ENCODE data around the gene CPS1.

CPS1 gene

GRCh38 chr2:210556329-210556980 lies at the start of gene CPS1:
TSS of gene CPS1 (plus strand) at chr2:210556599. CDS start at chr2:210556734, 135 bp downstream.
- no peak for DNase-seq (ENCODE audit: low read depth in 2 of 2)

- no peak for DNase-seq (ENCODE audit: low read depth in 2 of 2)
Observed at GRCh38 chr2:210515911-210516310, 40.5 kb upstream of the CPS1 start.

DNA sequence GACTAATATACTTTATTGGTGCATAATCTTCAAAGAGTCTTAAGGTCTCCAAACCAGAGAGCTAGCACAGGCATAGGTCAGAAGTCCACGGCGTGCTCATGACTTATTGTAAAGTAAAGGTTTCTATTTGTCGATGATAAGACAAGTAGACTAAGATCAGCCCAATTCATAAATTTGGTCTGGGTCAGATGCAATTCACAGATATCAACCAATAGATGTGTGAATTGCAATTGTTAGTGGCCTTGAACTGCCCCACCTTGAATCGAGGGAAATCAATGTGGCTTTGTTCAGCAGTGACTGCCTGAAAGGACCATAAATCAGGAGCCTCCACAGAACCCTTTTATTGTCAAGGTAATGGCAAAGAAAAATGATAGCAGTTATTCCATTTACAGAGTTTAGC lies 39.1 kb upstream of the CPS1 start:
- no peak for DNase-seq (ENCODE audit: low read depth in 2 of 2)

GRCh38 chr2:210519594-210519993 lies 36.8 kb upstream of the CPS1 start:
- no peak for DNase-seq (ENCODE audit: low read depth in 2 of 2)

GRCh38 chr2:210522399-210522798 lies 34.0 kb upstream of the CPS1 start:
- no peak for DNase-seq (ENCODE audit: low read depth in 2 of 2)

DNA sequence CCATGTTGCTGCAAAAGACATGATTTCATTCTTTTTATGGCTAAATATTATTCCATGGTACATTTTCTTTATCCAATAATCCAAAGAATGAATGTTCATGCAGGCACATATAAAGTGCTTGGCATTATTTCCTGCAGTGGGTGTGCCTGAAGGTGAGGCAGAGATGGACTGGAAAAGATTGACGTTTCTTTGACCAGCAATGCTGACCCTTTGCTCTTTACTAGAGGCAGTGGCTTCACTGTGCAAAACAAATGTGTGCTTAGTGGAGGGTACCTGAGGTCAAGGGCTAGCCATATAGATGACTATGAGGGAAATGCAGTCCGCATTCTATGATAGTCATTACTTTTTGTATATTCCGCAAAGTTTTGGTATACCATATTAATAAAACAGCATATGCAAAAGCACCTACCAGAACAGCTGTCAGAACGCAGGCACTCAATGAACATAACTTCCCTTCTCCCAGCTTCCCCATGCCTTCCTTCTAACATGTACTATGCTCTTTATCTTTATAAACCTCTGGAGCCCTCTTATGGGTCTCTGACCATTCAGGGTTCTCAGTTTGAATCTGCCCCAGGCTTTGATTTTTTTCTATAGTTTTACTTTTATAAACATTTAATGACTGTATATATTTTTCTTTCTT lies 32.6 kb upstream of the CPS1 start:
- DNase-seq (ENCODE audit: low read depth in 2 of 2): no peak

DNA sequence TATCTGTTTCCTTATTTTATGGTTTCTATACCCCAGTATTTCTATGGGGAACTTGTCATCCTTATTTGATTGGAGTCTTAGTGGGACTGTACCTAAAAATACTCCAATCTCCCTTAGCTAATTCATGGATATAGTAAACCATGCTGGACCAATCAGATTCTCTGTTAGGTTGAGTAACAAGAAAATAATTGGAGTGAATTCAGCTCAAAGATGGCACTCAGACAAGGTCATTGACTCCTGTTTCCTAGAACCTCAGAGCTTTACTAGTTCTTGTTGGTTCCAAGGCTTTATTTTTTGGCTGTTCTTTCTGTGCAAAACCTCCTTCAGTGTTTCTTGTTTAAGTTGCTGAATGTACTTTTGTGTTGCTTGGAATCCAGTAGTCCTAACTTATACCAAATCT lies 31.9 kb upstream of the CPS1 start:
- no peak for DNase-seq (ENCODE audit: low read depth in 2 of 2)

- DNase-seq (ENCODE audit: low read depth in 2 of 2): no peak
Observed at GRCh38 chr2:210527286-210527685, 29.1 kb upstream of the CPS1 start.

DNA sequence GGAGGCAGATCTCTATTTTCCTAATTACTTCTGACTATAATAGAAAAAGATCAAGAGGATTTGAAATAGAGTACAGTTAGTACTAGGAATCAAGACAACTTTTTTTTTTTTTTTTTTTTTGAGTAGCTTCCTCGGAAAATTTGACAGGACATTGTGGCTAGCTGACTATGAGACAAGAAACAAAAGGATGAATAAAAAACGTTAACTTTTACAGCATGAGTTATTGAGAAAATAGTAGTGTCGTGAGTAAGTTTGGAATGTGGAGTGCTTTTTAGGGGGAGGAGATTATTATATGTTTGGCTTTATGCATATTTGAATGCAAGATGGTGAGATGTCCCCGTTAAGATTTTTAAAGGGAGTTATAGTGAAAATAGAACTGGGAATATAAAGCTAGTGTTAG lies 27.7 kb upstream of the CPS1 start:
- no peak for DNase-seq (ENCODE audit: low read depth in 2 of 2)

- no peak for DNase-seq (ENCODE audit: low read depth in 2 of 2)
Observed at GRCh38 chr2:210531050-210531449, 25.3 kb upstream of the CPS1 start.

DNA sequence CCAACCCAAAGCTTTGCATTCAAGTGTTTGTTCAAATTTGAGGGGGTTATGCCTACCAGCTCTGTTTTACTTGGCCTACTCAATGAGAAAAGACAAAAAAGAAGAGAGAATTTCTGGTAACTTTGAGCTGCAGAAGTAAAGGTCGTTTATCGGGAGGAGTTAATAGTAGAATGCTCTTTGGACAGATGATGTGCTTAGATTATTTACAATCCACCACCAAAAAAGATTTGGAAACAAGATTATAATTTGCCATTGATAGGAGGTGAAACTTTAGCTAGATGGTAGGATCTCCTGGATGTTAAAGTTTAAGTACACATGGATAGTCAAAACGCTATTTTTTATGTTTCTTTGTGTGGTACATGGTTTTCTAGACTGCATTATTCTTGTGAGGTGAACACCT lies 24.9 kb upstream of the CPS1 start:
- no peak for DNase-seq (ENCODE audit: low read depth in 2 of 2)

GRCh38 chr2:210533389-210533788 lies 23.0 kb upstream of the CPS1 start:
- DNase-seq (ENCODE audit: low read depth in 2 of 2): no peak

GRCh38 chr2:210534879-210535278 lies 21.5 kb upstream of the CPS1 start:
- DNase-seq (ENCODE audit: low read depth in 2 of 2): no peak

DNA sequence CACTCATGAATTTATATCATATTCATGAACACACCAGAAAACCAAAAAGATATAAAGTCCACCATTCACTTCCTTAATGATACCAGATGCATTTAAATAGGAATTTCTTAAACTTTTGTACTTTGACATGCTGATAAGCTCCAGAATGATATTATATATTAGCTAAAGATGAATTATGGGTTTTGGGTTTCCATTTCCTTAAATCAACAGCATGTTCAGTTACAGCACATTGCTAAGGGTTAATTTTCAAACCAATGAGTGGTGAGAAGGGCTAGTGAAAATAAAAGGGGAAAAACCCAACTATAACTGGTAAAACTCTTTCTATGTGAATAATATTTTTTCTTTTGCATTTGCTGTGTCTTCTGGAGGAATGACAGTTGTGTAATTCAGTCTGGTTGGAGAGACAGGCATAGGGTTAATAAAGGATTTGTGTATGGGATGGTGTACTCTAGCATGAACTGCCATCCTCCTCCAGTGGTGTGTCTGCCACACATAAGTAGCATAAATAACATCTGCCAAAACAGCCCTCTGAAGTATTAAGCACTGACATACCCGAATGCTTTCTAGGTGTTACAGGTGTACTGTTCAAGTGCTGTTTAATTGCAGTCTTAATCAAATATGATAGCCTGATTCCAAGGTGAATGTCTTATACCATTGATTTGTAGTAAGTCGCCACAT lies 19.3 kb upstream of the CPS1 start:
- no peak for DNase-seq (ENCODE audit: low read depth in 2 of 2)

DNA sequence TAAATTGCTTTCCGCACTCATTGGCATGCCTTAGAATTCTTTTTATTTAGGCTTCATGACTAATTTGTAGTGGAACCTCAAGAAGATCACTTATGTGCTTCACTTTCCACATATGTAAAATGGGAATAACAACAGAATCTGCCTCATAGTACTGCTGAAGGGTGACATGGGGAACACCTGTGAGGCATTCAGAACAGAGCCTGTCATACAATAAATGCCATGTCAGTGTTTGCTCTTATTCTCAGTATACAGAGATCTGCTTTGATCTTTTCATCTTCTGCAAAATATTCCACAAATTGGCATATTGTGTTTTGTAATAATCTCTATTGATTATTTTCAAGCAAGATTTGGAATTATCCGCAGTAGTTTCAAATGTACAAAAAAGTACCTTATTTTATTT lies 17.4 kb upstream of the CPS1 start:
- DNase-seq (ENCODE audit: low read depth in 2 of 2): no peak

DNA sequence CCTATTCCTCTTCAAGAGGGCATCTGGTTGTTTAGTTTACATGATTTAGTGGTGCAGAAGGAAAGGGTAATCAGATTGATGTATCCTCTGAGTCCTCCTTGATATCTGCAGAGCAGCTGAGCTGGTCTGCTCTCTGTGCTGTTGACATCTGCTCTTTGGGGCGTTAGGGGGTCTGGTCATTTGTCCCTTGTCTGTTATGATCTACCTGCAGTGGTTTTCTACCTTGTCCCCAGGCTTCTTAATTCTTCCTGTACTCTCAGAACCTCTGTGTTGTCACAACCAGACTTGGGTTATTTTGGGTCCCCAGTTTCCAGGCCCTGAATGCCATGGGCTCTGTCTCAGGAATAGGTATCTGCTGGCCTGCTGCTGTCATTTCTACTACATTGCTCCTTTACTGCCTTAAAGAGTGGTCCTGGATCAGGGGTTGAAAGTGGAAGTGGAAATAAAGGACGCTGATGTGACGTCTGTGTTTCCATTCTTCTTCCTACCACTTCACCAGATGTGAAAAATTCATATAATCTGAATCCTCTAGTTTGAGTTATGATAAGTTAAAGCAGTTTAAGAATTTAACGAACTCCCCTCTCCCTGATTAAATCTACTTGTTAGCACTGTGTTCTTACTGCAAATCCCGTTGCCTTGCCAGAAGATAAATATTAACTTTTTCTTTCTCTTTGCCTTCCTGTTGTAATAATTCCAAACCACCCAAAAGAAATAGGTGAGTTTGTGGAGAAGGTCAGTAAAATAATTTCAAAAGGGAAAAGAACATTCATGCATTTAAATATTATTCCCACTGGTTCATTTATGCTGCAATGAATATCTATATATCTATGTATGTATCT lies 16.6 kb upstream of the CPS1 start:
- DNase-seq (ENCODE audit: low read depth in 2 of 2): no peak

DNA sequence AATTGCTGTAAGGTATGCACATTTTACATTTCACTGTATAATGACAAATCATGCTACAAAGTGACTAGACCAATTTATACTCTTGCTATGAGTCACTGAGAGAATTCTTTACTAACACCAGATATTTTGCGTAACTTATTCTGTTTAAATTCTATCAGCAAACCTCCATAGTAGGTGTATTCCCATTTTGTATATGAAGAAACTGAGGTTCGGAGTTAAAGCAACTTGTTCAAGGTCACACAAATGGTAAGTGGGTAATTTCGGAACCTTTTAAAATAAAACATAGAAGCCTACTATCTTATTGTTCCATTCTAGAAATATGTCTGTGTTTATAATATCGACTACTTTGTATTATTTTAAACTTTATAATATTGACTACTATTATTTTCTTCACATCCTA lies 15.9 kb upstream of the CPS1 start:
- no peak for DNase-seq (ENCODE audit: low read depth in 2 of 2)

DNA sequence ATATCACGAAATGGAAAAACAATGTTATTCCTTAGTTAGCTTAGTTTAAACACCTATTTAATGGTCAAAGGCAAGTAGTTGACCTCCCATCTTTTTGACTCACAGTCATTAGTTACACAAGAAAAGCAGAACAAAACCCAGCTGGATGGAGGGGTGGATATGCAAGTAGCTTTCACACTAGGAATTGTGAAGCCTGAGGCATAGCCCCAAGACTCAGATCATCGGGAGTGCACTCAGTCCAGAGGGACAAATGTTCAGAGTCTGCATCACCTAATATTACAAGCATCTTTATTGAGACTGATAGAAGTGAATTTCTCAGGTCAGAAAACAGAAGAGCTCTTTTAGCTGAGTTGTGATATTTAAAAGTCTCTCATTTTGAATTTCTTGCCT lies 15.5 kb upstream of the CPS1 start:
- DNase-seq (ENCODE audit: low read depth in 2 of 2): no peak

DNA sequence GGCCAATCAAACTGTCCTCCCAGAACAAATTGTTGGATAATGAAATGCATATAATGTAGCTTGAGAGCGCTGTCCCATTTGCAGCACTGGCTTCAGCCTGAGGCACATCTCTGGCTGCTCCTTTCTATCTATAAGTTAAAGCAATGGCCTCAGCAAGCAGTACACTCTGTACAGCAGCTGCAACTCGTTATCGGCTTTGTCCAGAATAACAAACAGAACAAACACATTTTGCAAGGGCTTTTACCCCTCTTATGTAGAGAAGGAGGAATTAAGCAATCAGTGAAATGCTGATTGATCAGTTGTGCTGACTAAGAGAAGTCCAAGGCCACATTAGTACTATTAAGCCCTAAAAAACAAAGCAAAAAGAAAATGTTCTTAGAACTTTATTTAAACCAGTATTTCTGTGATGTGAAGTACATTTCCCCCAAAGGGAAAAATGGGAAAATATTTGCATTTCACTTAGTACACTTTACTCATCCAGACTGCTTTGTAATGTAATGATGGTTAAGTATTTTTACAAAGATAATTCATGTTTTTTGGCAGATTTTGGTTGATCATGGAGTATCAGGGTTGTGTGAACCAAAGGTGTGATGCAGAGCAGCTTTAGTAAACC lies 15.0 kb upstream of the CPS1 start:
- DNase-seq (ENCODE audit: low read depth in 2 of 2): no peak

DNA sequence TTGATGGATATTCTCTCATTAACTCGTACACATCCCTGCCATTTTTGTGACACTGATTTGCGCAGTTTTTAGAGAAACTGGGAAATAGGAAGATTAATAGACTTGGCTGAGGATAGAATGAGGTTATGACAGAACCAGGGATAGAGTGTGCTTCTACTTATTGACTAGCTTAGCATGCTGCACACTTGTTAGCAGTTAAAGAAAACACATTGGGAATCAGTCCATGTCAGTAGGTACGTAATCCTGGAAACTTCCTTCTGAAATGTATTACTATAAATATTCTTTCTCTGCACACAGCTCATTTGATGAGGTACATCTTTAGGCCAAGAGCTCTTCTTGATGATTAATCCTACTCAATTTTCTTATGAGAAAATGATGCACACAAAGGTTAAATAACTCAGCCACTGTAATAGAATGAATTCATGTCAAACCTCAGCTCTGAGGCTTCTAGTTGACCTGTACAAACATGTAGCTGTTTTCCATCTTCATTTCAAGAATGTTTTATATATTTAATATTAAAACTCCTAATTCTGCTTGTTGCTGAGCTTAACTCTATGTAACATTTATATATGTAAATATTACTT lies 12.3 kb upstream of the CPS1 start:
- no peak for DNase-seq (ENCODE audit: low read depth in 2 of 2)

- DNase-seq (ENCODE audit: low read depth in 2 of 2): no peak
Observed at GRCh38 chr2:210544831-210545230, 11.6 kb upstream of the CPS1 start.
